Activated T-cell treated with anti-CD3 and anti-CD28 coated beads, Interleukin-2, amount 50 U/mL, for 24 hours (primary cell): ENCODE results near the gene NMNAT3.
A peak's percentile ranks its signal among the peaks of the same experiment; 100 is the strongest.

ENCODE experiments used
- DNase-seq: peaks from one replicate; pipeline ENCODE4 v3.0.0-alpha.2; 2020
- H3K27ac Mint-ChIP-seq: 2 replicates; pipeline ENCODE4 v1.8.0; 2020; ENCODE audit warnings: mild to moderate bottlenecking, mixed read lengths
- H3K27me3 Mint-ChIP-seq: 2 replicates; pipeline ENCODE4 v1.8.0; 2020; ENCODE audit warnings: mixed read lengths
- H3K36me3 Mint-ChIP-seq: 2 replicates; pipeline ENCODE4 v1.8.0; 2020; ENCODE audit warnings: low read depth, mixed read lengths
- H3K4me1 Mint-ChIP-seq: 2 replicates; pipeline ENCODE4 v1.8.0; 2020; ENCODE audit warnings: low read depth, mixed read lengths
- H3K4me3 Mint-ChIP-seq: 2 replicates; pipeline ENCODE4 v1.8.0; 2020; ENCODE audit warnings: mild to moderate bottlenecking, moderate library complexity, mixed read lengths
- H3K9me3 Mint-ChIP-seq: 2 replicates; pipeline ENCODE4 v1.8.0; 2020; ENCODE audit warnings: mixed read lengths

The NMNAT3 gene

GRCh38 chr3:139677388-139678155 is at the start of gene NMNAT3:
Gene NMNAT3, minus strand, starts transcription at chr3:139677972. Its CDS starts 50,248 bp downstream, at chr3:139627724.
- H3K27ac Mint-ChIP-seq = peak within 1 kb of the TSS; percentile 70
- no peaks in the 10 kb centered on the region for H3K9me3 Mint-ChIP-seq

GRCh38 chr3:139721370-139721769 is 43.6 kb upstream of the NMNAT3 start:
- Mint-ChIP-seq H3K36me3 (no peaks in the 10 kb centered on the region), H3K4me3 (no peak overlapping the region), H3K4me1 (no peaks in the 10 kb centered on the region), H3K9me3 (no peaks in the 10 kb centered on the region), H3K27me3 (peaks cover 13% of the 10 kb centered on the region), H3K27ac (no peak overlapping the region)
- no peak for DNase-seq

More at GRCh38 chr3:139677388-139678155, at the start of gene NMNAT3:
- Mint-ChIP-seq H3K4me1 (peaks cover 15% of the 10 kb centered on the region), H3K27me3 (peaks cover 8% of the 10 kb centered on the region), H3K36me3 (no peaks in the 10 kb centered on the region), H3K4me3 (peak within 1 kb of the TSS; percentile 83)
- DNase-seq = peak; percentile 88

- DNase-seq = no peak
- Mint-ChIP-seq H3K9me3 (no peaks in the 10 kb centered on the region), H3K4me3 (no peak overlapping the region), H3K27ac (no peak overlapping the region), H3K4me1 (no peaks in the 10 kb centered on the region), H3K36me3 (no peaks in the 10 kb centered on the region), H3K27me3 (peaks cover 12% of the 10 kb centered on the region)
Observed at GRCh38 chr3:139718415-139718814, 40.6 kb upstream of the NMNAT3 start.

GRCh38 chr3:139716908-139717485 is 39.2 kb upstream of the NMNAT3 start:
- Mint-ChIP-seq H3K4me1 (no peaks in the 10 kb centered on the region), H3K4me3 (no peak overlapping the region), H3K36me3 (no peaks in the 10 kb centered on the region), H3K27me3 (peaks cover 12% of the 10 kb centered on the region), H3K27ac (no peak overlapping the region), H3K9me3 (no peaks in the 10 kb centered on the region)
- no peak for DNase-seq

GRCh38 chr3:139715743-139716360 is 38.1 kb upstream of the NMNAT3 start:
- Mint-ChIP-seq H3K9me3 (no peaks in the 10 kb centered on the region), H3K4me3 (no peak overlapping the region), H3K27ac (no peak overlapping the region), H3K4me1 (no peaks in the 10 kb centered on the region), H3K27me3 (peaks cover 14% of the 10 kb centered on the region), H3K36me3 (no peaks in the 10 kb centered on the region)
- DNase-seq = no peak

- no peak overlapping the region for H3K27ac Mint-ChIP-seq
- H3K36me3 Mint-ChIP-seq = no peaks in the 10 kb centered on the region
- H3K4me1 Mint-ChIP-seq = no peaks in the 10 kb centered on the region
- no peaks in the 10 kb centered on the region for H3K9me3 Mint-ChIP-seq
- no peak for DNase-seq
- H3K4me3 Mint-ChIP-seq = no peak overlapping the region
- peaks cover 21% of the 10 kb centered on the region for H3K27me3 Mint-ChIP-seq
Observed at GRCh38 chr3:139715166-139715565, 37.4 kb upstream of the NMNAT3 start.

GRCh38 chr3:139710212-139710611 is 32.4 kb upstream of the NMNAT3 start:
- Mint-ChIP-seq H3K27me3 (peaks cover 16% of the 10 kb centered on the region), H3K36me3 (no peaks in the 10 kb centered on the region), H3K27ac (no peak overlapping the region), H3K4me1 (no peaks in the 10 kb centered on the region), H3K9me3 (no peaks in the 10 kb centered on the region), H3K4me3 (no peak overlapping the region)
- no peak for DNase-seq

GRCh38 chr3:139705631-139706030 is 27.9 kb upstream of the NMNAT3 start:
- Mint-ChIP-seq H3K4me3 (no peak overlapping the region), H3K36me3 (no peaks in the 10 kb centered on the region), H3K27ac (no peak overlapping the region), H3K4me1 (no peaks in the 10 kb centered on the region), H3K27me3 (peaks cover 13% of the 10 kb centered on the region), H3K9me3 (no peaks in the 10 kb centered on the region)
- no peak for DNase-seq

GRCh38 chr3:139696314-139696604 is 18.5 kb upstream of the NMNAT3 start:
- no peaks in the 10 kb centered on the region for H3K9me3 Mint-ChIP-seq
- H3K4me3 Mint-ChIP-seq = no peak overlapping the region
- H3K36me3 Mint-ChIP-seq = no peaks in the 10 kb centered on the region
- peaks cover 2% of the 10 kb centered on the region for H3K27me3 Mint-ChIP-seq
- no peaks in the 10 kb centered on the region for H3K4me1 Mint-ChIP-seq
- no peak overlapping the region for H3K27ac Mint-ChIP-seq
- no peak for DNase-seq

- Mint-ChIP-seq H3K9me3 (no peaks in the 10 kb centered on the region), H3K36me3 (no peaks in the 10 kb centered on the region), H3K4me3 (no peak overlapping the region), H3K27me3 (peaks cover 2% of the 10 kb centered on the region), H3K4me1 (no peaks in the 10 kb centered on the region), H3K27ac (no peak overlapping the region)
- DNase-seq = no peak
Observed at GRCh38 chr3:139695426-139696313, 17.9 kb upstream of the NMNAT3 start.

GRCh38 chr3:139695007-139695406 is 17.2 kb upstream of the NMNAT3 start:
- Mint-ChIP-seq H3K9me3 (no peaks in the 10 kb centered on the region), H3K27ac (no peak overlapping the region), H3K4me1 (no peaks in the 10 kb centered on the region), H3K36me3 (no peaks in the 10 kb centered on the region), H3K4me3 (no peak overlapping the region), H3K27me3 (no peaks in the 10 kb centered on the region)
- no peak for DNase-seq

GRCh38 chr3:139694542-139694941 is 16.8 kb upstream of the NMNAT3 start:
- Mint-ChIP-seq H3K36me3 (no peaks in the 10 kb centered on the region), H3K4me3 (no peak overlapping the region), H3K27ac (no peak overlapping the region), H3K9me3 (no peaks in the 10 kb centered on the region), H3K27me3 (peaks cover 2% of the 10 kb centered on the region), H3K4me1 (no peaks in the 10 kb centered on the region)
- no peak for DNase-seq

- Mint-ChIP-seq H3K27ac (no peak overlapping the region), H3K27me3 (peaks cover 2% of the 10 kb centered on the region), H3K9me3 (no peaks in the 10 kb centered on the region), H3K36me3 (no peaks in the 10 kb centered on the region), H3K4me1 (no peaks in the 10 kb centered on the region), H3K4me3 (no peak overlapping the region)
- no peak for DNase-seq
Observed at GRCh38 chr3:139691619-139692018, 13.8 kb upstream of the NMNAT3 start.

GRCh38 chr3:139689708-139690228 is 12.0 kb upstream of the NMNAT3 start:
- no peak for DNase-seq
- Mint-ChIP-seq H3K4me3 (no peak overlapping the region), H3K36me3 (no peaks in the 10 kb centered on the region), H3K9me3 (no peaks in the 10 kb centered on the region), H3K27ac (no peak overlapping the region), H3K4me1 (no peaks in the 10 kb centered on the region), H3K27me3 (peaks cover 2% of the 10 kb centered on the region)
